Trophoblast cell (in vitro differentiated cells and primary cell): ENCODE data around the gene DGCR2.

Experiments
- DNase-seq, 2 donors: peaks; one replicate each; pipeline ENCODE4 v3.0.0-alpha.2; 2016
- H2AFZ ChIP-seq: 2 replicates; pipeline ENCODE4 v1.6.1; 2013; ENCODE audit warnings: low read length, moderate library complexity, mild to moderate bottlenecking; ENCODE audit not compliant: insufficient read depth, poor library complexity
- H2AK5ac ChIP-seq: 2 replicates; pipeline ENCODE4 v1.6.1; 2013; ENCODE audit warnings: mild to moderate bottlenecking, low read length
- H2BK120ac ChIP-seq: 2 replicates; pipeline ENCODE4 v1.6.1; 2013; ENCODE audit warnings: low read length, mild to moderate bottlenecking, moderate library complexity; ENCODE audit not compliant: insufficient read depth, poor library complexity
- H2BK12ac ChIP-seq: 2 replicates; pipeline ENCODE4 v1.6.1; 2013; ENCODE audit warnings: mild to moderate bottlenecking, low read length, moderate library complexity
- H2BK5ac ChIP-seq: 2 replicates; pipeline ENCODE4 v1.6.1; 2013; ENCODE audit warnings: low read length, low read depth, moderate library complexity, mild to moderate bottlenecking; ENCODE audit not compliant: poor library complexity
- H3K14ac ChIP-seq: 2 replicates; pipeline ENCODE4 v1.6.1; 2013; ENCODE audit warnings: mild to moderate bottlenecking, low read length
- H3K18ac ChIP-seq: 2 replicates; pipeline ENCODE4 v1.6.1; 2013; ENCODE audit warnings: mild to moderate bottlenecking, low read length
- H3K23ac ChIP-seq: 2 replicates; pipeline ENCODE4 v1.6.1; 2013; ENCODE audit warnings: low read length
- H3K27ac ChIP-seq: 2 replicates; pipeline ENCODE4 v1.5.1; 2013; ENCODE audit warnings: low read depth, mild to moderate bottlenecking, inconsistent platforms, low read length, moderate library complexity
- H3K27me3 ChIP-seq: 2 replicates; pipeline ENCODE4 v1.6.1; 2013; ENCODE audit warnings: inconsistent platforms, mild to moderate bottlenecking, low read length, moderate library complexity; ENCODE audit not compliant: insufficient read depth
- H3K36me3 ChIP-seq, 2 experiments: 1 replicate in 1 of 2; 2 replicates in 1 of 2; pipeline ENCODE4 v1.6.1; 2013; ENCODE audit warnings: low read length in 2 of 2, mild to moderate bottlenecking in 2 of 2, moderate library complexity in 1 of 2; ENCODE audit not compliant: insufficient read depth in 2 of 2, control insufficient read depth in 1 of 2
- H3K4ac ChIP-seq: 2 replicates; pipeline ENCODE4 v1.6.1; 2013; ENCODE audit warnings: low read depth, mild to moderate bottlenecking, low read length, moderate library complexity
- H3K4me1 ChIP-seq, 2 experiments: 1 replicate in 1 of 2; 2 replicates in 1 of 2; pipeline ENCODE4 v1.6.1; 2013; ENCODE audit warnings: low read length in 2 of 2, mild to moderate bottlenecking in 2 of 2, moderate library complexity in 1 of 2; ENCODE audit not compliant: insufficient read depth in 2 of 2, control insufficient read depth in 1 of 2
- H3K4me2 ChIP-seq: 2 replicates; pipeline ENCODE4 v1.6.1; 2013; ENCODE audit warnings: inconsistent platforms, mild to moderate bottlenecking, low read length, moderate library complexity
- H3K4me3 ChIP-seq: 2 replicates; pipeline ENCODE4 v1.5.1; 2013; ENCODE audit warnings: mild to moderate bottlenecking, low read depth, low read length, inconsistent platforms
- H3K79me1 ChIP-seq: one replicate; pipeline ENCODE4 v1.6.1; 2013; ENCODE audit warnings: low read length
- H3K79me2 ChIP-seq: 2 replicates; pipeline ENCODE4 v1.6.1; 2013; ENCODE audit warnings: low read length, mild to moderate bottlenecking; ENCODE audit not compliant: control insufficient read depth, insufficient read depth, poor library complexity
- H3K9ac ChIP-seq: 2 replicates; pipeline ENCODE4 v1.6.1; 2013; ENCODE audit warnings: mild to moderate bottlenecking, low read length
- H3K9me3 ChIP-seq: 2 replicates; pipeline ENCODE4 v1.6.1; 2013; ENCODE audit warnings: low read depth, mild to moderate bottlenecking, control low read depth, inconsistent platforms, low read length; ENCODE audit not compliant: insufficient read depth
- H4K12ac ChIP-seq: 2 replicates; pipeline ENCODE4 v1.6.1; 2013; ENCODE audit warnings: low read depth, mild to moderate bottlenecking, low read length, moderate library complexity
- H4K8ac ChIP-seq: 2 replicates; pipeline ENCODE4 v1.6.1; 2013; ENCODE audit warnings: low read depth, mild to moderate bottlenecking, low read length, moderate library complexity
- H4K91ac ChIP-seq: one replicate; pipeline ENCODE4 v1.6.1; 2013; ENCODE audit warnings: low read depth, mild to moderate bottlenecking, low read length, moderate library complexity
- WGBS: extraction: QIAGEN DNeasy Blood & Tissue Kit; methylation state at CpG from one replicate; pipeline ENCODE4 v1.1.7; 2013; ENCODE audit warnings: missing lambda C conversion rate; ENCODE audit not compliant: insufficient read length, insufficient coverage; ENCODE audit errors: extremely low coverage; 5-methylcytosine and 5-hydroxymethylcytosine counted together

DGCR2 gene

DNA sequence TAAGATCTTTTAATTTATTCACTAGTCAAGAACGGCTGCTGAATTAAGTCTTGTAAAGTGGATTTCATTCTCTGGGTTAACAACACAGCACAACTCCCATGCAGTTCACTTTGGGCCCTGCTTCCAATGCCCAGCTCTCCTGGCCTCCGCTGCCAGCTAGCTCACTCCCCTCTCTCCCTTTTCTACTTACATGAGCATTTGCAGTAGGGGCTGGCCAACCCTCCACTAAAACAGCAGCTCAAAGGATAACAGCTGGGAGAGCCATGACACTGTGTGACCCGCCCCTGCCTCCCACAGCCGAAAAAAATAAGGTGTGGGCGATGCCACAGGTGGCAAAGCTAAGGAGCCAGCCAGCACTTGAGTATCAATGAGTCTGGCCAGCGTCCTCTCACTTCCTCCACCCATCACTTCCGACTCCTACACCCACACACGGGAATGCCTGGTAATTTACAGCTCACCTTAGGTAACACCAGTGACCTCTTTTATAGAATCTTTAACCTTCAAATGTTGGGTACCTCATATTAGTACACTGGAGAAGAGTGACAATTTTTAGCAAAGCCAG lies 56.8 kb downstream of the DGCR2 start:
- H2BK120ac ChIP-seq, result no peak overlapping the region
- H3K4me3 ChIP-seq, result no peak overlapping the region
- no peak overlapping the region for H4K12ac ChIP-seq
- H3K9ac ChIP-seq, result no peak overlapping the region
- H3K4me2 ChIP-seq, result no peak overlapping the region
- H2BK5ac ChIP-seq, result no peak overlapping the region
- DNase-seq, result no peak
- no peaks in the 10 kb centered on the region for H3K4me1 ChIP-seq
- no peak overlapping the region for H3K23ac ChIP-seq
- no peak overlapping the region for H2AFZ ChIP-seq
- H3K79me2 ChIP-seq, result no peaks in the 10 kb centered on the region
- H3K27me3 ChIP-seq, result no peaks in the 10 kb centered on the region
- H2AK5ac ChIP-seq, result no peak overlapping the region
- no peak overlapping the region for H3K18ac ChIP-seq
- H3K36me3 ChIP-seq, result peaks cover 57 to 70% of the 10 kb centered on the region in 2 experiments
- H3K14ac ChIP-seq, result no peak overlapping the region
- WGBS, result no CpG with 5 or more reads among the region's 8 CpGs
- H4K8ac ChIP-seq, result no peak overlapping the region
- no peaks in the 10 kb centered on the region for H3K79me1 ChIP-seq
- no peaks in the 10 kb centered on the region for H3K9me3 ChIP-seq
- H3K4ac ChIP-seq, result no peak overlapping the region
- no peak overlapping the region for H2BK12ac ChIP-seq
- no peak overlapping the region for H3K27ac ChIP-seq
- no peak overlapping the region for H4K91ac ChIP-seq

DNA sequence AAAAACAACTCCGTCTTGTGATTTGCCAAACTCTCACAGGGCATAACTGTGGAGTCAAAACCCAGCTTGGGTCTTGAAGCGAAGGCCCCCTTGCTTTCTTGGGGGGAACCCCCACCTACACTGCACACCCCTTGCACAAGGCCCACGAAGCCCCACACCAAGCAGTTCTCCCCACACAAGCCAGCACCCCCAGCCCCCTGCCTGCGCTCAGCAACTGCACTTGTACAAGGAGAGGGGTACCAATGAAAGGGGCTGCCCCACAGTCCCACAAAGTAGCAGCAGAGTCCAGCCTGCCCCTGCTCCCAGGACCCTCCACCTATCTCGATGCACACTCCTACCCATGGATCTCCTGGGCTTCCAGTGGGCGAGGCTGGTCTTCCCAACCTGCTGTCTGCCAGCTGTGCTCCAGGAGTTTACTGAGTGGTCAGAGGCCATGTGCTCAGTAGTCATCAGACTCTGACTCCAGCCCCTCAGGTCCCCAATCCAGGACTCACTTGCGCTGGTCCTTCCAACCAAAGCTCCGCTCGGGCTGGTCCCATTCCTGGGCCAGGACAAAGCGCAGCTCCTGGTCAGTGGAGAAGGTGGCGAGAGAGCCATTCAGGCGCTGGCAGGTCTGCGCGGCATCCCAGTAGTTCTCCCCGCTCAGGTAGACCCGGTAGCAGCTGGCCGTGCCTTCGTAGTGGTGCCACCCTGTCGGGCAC lies 57.7 kb downstream of the DGCR2 start:
- H2AK5ac ChIP-seq, result no peak overlapping the region
- H3K9ac ChIP-seq, result no peak overlapping the region
- no peak overlapping the region for H4K12ac ChIP-seq
- H2BK5ac ChIP-seq, result no peak overlapping the region
- H3K4ac ChIP-seq, result no peak overlapping the region
- H3K27me3 ChIP-seq, result no peaks in the 10 kb centered on the region
- peaks cover 63 to 73% of the 10 kb centered on the region in 2 experiments for H3K36me3 ChIP-seq
- H3K79me2 ChIP-seq, result no peaks in the 10 kb centered on the region
- H2BK12ac ChIP-seq, result no peak overlapping the region
- no peak overlapping the region for H2BK120ac ChIP-seq
- no peak overlapping the region for H3K23ac ChIP-seq
- H3K9me3 ChIP-seq, result peaks cover 2% of the 10 kb centered on the region
- H3K27ac ChIP-seq, result no peak overlapping the region
- no peak overlapping the region for H3K4me2 ChIP-seq
- H3K14ac ChIP-seq, result no peak overlapping the region
- WGBS, result no CpG with 5 or more reads among the region's 19 CpGs
- H3K18ac ChIP-seq, result no peak overlapping the region
- no peak overlapping the region for H4K8ac ChIP-seq
- DNase-seq, result no peak
- H2AFZ ChIP-seq, result no peak overlapping the region
- H4K91ac ChIP-seq, result no peak overlapping the region
- no peaks in the 10 kb centered on the region for H3K4me1 ChIP-seq
- H3K79me1 ChIP-seq, result no peaks in the 10 kb centered on the region
- no peak overlapping the region for H3K4me3 ChIP-seq

DNA sequence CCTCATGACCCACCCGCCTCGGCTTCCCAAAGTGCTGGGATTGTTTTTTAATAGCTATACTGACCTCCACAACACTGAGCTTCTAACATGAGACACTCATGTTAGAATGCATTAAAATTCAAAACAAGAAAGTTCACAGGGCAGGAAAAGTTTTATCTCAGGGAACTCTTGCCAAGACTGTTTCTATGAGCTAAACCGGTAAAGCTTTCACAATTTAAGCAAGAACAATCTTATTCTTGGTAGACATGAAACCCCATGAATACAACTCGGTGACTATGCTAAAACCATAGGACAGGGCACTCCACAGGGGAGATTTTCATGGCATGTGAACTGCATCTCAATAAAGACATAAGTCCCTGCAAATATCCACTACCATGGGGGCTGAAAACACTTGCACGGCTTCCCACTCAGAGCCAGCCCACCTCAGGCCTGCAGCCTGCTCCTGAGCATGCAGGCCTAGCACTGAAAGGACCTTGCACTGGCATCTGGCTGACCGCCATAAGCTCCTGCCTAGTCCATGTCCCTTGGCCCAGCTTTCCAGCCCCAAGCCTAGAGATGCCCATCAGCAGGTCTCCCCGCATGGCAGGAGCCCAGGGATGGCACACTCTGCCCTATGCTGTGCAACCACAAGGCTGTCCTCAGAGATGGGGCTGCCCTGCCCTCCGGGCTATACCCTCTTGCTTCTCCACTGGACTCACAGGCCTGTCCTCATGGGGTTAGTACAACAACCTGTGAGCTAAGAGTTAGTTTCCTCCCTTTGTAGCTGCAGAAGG lies 58.4 kb downstream of the DGCR2 start:
- Histone ChIP-seq H4K12ac (no peak overlapping the region), H2AK5ac (no peak overlapping the region), H3K18ac (no peak overlapping the region), H3K4ac (no peak overlapping the region), H4K8ac (no peak overlapping the region), H2BK5ac (no peak overlapping the region), H3K14ac (no peak overlapping the region), H3K4me3 (no peak overlapping the region), H3K23ac (no peak overlapping the region), H4K91ac (no peak overlapping the region), H3K27ac (no peak overlapping the region), H3K36me3 (peaks cover 66 to 77% of the 10 kb centered on the region in 2 experiments), H3K4me2 (no peak overlapping the region), H3K79me2 (no peaks in the 10 kb centered on the region), H3K4me1 (no peaks in the 10 kb centered on the region), H2AFZ (no peak overlapping the region), H2BK12ac (no peak overlapping the region), H2BK120ac (no peak overlapping the region), H3K79me1 (no peaks in the 10 kb centered on the region), H3K9me3 (peaks cover 2% of the 10 kb centered on the region), H3K9ac (no peak overlapping the region), H3K27me3 (no peaks in the 10 kb centered on the region)
- no CpG with 5 or more reads among the region's 8 CpGs for WGBS
- DNase-seq, result no peak

DNA sequence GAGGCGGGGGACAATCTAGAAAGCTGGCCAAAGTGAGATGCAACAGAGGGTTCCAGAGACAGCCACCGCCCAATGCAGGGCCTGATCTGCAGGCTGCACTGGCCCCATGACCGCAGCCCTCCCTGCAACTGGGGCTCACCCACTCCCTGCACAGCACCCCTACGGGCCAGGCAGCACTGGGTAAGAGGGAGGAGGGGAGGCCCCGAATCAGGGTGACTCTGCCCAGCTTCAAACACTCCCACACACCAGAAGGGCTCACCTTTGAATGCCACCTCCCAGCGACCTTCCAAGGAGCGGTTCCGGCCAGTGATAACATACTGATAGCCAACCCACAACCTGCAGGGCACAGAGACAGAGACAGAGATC lies 59.3 kb downstream of the DGCR2 start:
- Histone ChIP-seq H3K4me2 (no peak overlapping the region), H3K27ac (no peak overlapping the region), H2AFZ (no peak overlapping the region), H4K8ac (no peak overlapping the region), H3K36me3 (peaks cover 66 to 83% of the 10 kb centered on the region in 2 experiments), H3K14ac (no peak overlapping the region), H2BK5ac (no peak overlapping the region), H3K79me1 (no peaks in the 10 kb centered on the region), H3K4ac (no peak overlapping the region), H3K79me2 (no peaks in the 10 kb centered on the region), H2BK12ac (no peak overlapping the region), H2BK120ac (no peak overlapping the region), H3K9ac (no peak overlapping the region), H3K4me3 (no peak overlapping the region), H3K23ac (no peak overlapping the region), H3K18ac (no peak overlapping the region), H3K4me1 (no peaks in the 10 kb centered on the region), H2AK5ac (no peak overlapping the region), H4K91ac (no peak overlapping the region), H4K12ac (no peak overlapping the region), H3K27me3 (no peaks in the 10 kb centered on the region), H3K9me3 (peaks cover 2% of the 10 kb centered on the region)
- WGBS, result no CpG with 5 or more reads among the region's 8 CpGs
- DNase-seq, result no peak
